ENCODE data around the gene ACSS1.

Gene ACSS1

GRCh38 chr20:25050501-25051350, 7.2 kb downstream of the ACSS1 start:
- no peak for DNase-seq (ENCODE audit: low read depth)
- H3K4me3 ChIP-seq (ENCODE audit: low read depth, low read length): no peak overlapping the region
- TF ChIP-seq, protein P1, sequence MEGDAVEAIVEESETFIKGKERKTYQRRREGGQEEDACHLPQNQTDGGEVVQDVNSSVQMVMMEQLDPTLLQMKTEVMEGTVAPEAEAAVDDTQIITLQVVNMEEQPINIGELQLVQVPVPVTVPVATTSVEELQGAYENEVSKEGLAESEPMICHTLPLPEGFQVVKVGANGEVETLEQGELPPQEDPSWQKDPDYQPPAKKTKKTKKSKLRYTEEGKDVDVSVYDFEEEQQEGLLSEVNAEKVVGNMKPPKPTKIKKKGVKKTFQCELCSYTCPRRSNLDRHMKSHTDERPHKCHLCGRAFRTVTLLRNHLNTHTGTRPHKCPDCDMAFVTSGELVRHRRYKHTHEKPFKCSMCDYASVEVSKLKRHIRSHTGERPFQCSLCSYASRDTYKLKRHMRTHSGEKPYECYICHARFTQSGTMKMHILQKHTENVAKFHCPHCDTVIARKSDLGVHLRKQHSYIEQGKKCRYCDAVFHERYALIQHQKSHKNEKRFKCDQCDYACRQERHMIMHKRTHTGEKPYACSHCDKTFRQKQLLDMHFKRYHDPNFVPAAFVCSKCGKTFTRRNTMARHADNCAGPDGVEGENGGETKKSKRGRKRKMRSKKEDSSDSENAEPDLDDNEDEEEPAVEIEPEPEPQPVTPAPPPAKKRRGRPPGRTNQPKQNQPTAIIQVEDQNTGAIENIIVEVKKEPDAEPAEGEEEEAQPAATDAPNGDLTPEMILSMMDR (IDR thresholded peaks at IDR 0.05; ENCODE audit: insufficient read depth, low read depth, low read length, missing control alignments): no peak

DNA sequence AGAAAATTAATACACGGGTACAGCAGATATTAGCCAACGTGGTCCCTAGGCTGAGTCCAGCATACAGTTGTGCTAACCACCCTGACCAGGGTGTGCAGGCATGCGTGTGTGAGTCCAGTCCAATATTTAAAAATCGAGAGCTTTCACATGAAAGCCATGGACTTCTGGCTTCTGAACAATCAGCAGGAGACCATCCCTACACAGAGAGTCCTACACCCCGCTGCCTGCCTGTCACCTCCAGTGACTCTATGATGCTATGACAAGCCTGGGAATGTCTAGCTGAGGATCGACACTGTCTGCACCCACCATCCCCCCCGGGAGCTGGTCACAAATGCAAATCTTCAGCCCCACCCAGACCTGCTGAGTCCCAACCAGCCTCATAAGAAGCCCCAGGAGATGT, 7.9 kb downstream of the ACSS1 start:
- TF ChIP-seq, protein P1 (IDR thresholded peaks at IDR 0.05; ENCODE audit: insufficient read depth, low read depth, low read length, missing control alignments): no peak
- DNase-seq (ENCODE audit: low read depth): no peak
- no peak overlapping the region for H3K4me3 ChIP-seq (ENCODE audit: low read depth, low read length)

DNA sequence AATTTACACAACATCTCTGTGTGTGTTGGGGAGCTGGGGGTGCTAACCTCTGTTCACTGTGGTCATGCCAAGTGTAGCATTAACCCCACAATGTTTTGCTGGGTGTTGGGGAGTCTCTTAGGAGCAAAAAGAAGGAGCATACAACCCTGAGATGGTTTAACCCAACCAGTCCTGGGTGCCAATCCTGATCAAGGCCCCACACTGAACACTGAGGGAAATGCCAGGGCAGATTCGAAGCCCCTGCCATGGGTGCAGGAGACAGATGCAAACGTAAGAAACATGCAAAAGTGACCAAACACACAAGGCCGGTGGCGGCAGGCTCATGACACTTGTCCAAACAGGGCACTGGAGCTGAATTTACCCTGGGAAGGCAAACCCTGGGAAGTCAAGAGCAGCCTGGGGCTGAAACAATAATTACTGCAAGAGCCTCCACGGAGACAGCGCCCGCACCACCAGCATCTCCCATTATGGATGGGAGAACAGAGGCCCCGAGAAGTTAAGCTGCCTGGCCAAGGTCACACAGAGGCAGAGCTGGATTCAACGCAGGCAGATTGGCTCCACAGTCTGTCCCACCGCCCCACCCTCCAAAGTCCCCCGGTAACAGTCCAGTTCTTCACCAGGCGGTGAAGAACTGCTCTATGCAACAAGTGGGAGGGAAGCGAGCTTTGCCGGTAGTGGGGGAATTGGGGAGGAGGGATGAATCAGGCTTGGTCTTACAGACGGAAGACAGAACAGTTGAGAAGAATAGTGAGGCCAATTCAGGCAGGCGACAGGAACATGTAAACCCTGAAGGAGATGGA, 8.5 kb downstream of the ACSS1 start:
- TF ChIP-seq, protein P1 (IDR thresholded peaks at IDR 0.05; ENCODE audit: insufficient read depth, low read depth, low read length, missing control alignments): no peak
- DNase-seq (ENCODE audit: low read depth): no peak
- no peak overlapping the region for H3K4me3 ChIP-seq (ENCODE audit: low read depth, low read length)

DNA sequence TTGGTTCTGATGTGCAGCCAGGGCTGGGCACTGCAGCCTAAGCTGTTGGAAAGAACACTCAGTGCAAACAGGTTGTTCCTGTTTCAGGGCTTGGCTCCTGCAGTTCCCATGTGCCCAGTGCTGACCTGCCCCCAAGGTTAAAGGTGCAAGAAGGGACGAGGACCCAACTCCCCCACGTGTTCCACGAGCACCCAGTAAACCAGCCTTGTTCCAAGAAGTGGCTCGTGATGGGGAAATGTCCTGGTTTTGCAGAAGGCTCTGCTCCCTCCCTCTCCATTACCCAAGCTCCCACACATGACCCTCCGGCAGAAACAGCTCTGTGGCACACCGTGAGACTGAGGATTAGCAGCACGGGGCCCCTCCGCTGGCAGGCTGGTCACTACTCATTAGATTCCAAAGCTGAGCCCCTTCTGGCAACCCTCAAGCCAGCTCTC, 9.4 kb downstream of the ACSS1 start:
- H3K4me3 ChIP-seq (ENCODE audit: low read depth, low read length): no peak overlapping the region
- TF ChIP-seq, protein P1 (IDR thresholded peaks at IDR 0.05; ENCODE audit: insufficient read depth, low read depth, low read length, missing control alignments): no peak
- DNase-seq (ENCODE audit: low read depth): no peak

- H3K4me3 ChIP-seq (ENCODE audit: low read depth, low read length): no peak overlapping the region
- TF ChIP-seq, protein P1 (IDR thresholded peaks at IDR 0.05; ENCODE audit: insufficient read depth, low read depth, low read length, missing control alignments): no peak
- no peak for DNase-seq (ENCODE audit: low read depth)
These were observed 10.2 kb downstream of the ACSS1 start for GRCh38 chr20:25047766-25048165.

- no peak overlapping the region for H3K4me3 ChIP-seq (ENCODE audit: low read depth, low read length)
- no peak for DNase-seq (ENCODE audit: low read depth)
- TF ChIP-seq, protein P1 (IDR thresholded peaks at IDR 0.05; ENCODE audit: insufficient read depth, low read depth, low read length, missing control alignments): no peak
These were observed 10.9 kb downstream of the ACSS1 start for GRCh38 chr20:25046736-25047666.

Measured in GM12865 (cell line).